CD4-positive, alpha-beta T cell (primary cell): ENCODE measurements around the gene GPR137B. TPM values are rescaled to one million over a fixed set of nuclear protein-coding genes. Genes with fewer than 3 reads are reported as not detected.
"Not testable (repeated sequence)": the region's sequence is repeated elsewhere in the genome, so short reads cannot be mapped to it uniquely, and the experiment has no call there.

Experiments used
- ATAC-seq: fragments of 200-7000 bp; cut with Tn5 transposase; one replicate; pipeline ENCODE4 v1.10.0; 2022; ENCODE audit warnings: mild to moderate bottlenecking; ENCODE audit not compliant: poor library complexity
- CTCF ChIA-PET: fragments of 350-600 bp; sonication (Branson Sonifier 250); formaldehyde crosslinking; loops from one replicate; lab custom pipeline; 2021; ENCODE audit warnings: antibody characterized with exemption, inconsistent platforms; lab: Charles Lee
- POLR2A ChIA-PET: fragments of 350-600 bp; sonication (Branson Sonifier 250); formaldehyde crosslinking; loops from one replicate; lab custom pipeline; 2021; ENCODE audit warnings: antibody characterized with exemption, inconsistent platforms; lab: Charles Lee
- DNase-seq, 14 experiments: peaks; one replicate each; pipeline ENCODE4 v3.0.0-alpha.2; 2013 to 2020; ENCODE audit warnings: mixed read lengths in 2 of 14
- H3K27ac ChIP-seq, 2 donors: one replicate each; pipeline versions ENCODE4 v1.5.1 to v1.7.0; 2013; ENCODE audit warnings: low read length in 2 of 2, low read depth in 1 of 2, mild to moderate bottlenecking in 1 of 2
- H3K27me3 ChIP-seq, 2 experiments: 1 replicate in 1 of 2; 2 replicates in 1 of 2; pipeline versions ENCODE4 v1.6.1 to v1.7.0; 2013; ENCODE audit warnings: low read length in 2 of 2, control low read depth in 1 of 2, mild to moderate bottlenecking in 1 of 2, moderate library complexity in 1 of 2; ENCODE audit not compliant: insufficient read depth in 2 of 2, control insufficient read depth in 1 of 2
- H3K36me3 ChIP-seq: one replicate; pipeline ENCODE4 v1.6.1; 2013; ENCODE audit warnings: low read length, control low read depth; ENCODE audit not compliant: insufficient read depth
- H3K4me1 ChIP-seq: one replicate; pipeline ENCODE4 v1.6.1; 2013; ENCODE audit warnings: low read length, control low read depth; ENCODE audit not compliant: insufficient read depth
- H3K4me3 ChIP-seq: one replicate; pipeline ENCODE4 v1.5.1; 2013; ENCODE audit warnings: mild to moderate bottlenecking, low read length, moderate library complexity
- H3K9me3 ChIP-seq, 2 experiments: 1 replicate in 1 of 2; 2 replicates in 1 of 2; pipeline versions ENCODE4 v1.6.1 to v1.7.0; 2013; ENCODE audit warnings: low read length in 2 of 2, mild to moderate bottlenecking in 2 of 2, control low read depth in 1 of 2, moderate library complexity in 1 of 2; ENCODE audit not compliant: control insufficient read depth in 1 of 2, insufficient read depth in 1 of 2
- H3K27ac Mint-ChIP-seq: one replicate; pipeline ENCODE4 v1.8.0; 2020; ENCODE audit warnings: mixed read lengths
- H3K27me3 Mint-ChIP-seq: one replicate; pipeline ENCODE4 v1.8.0; 2021; ENCODE audit warnings: mixed read lengths
- H3K36me3 Mint-ChIP-seq: one replicate; pipeline ENCODE4 v1.8.0; 2021; ENCODE audit warnings: low read depth, mixed read lengths
- H3K4me1 Mint-ChIP-seq: one replicate; pipeline ENCODE4 v1.8.0; 2021; ENCODE audit warnings: low read depth, mixed read lengths
- H3K4me3 Mint-ChIP-seq: one replicate; pipeline ENCODE4 v1.8.0; 2020; ENCODE audit warnings: mild to moderate bottlenecking, mixed read lengths
- H3K9me3 Mint-ChIP-seq: one replicate; pipeline ENCODE4 v1.8.0; 2020; ENCODE audit warnings: mixed read lengths
- CTCF ChIP-seq: fragments of 200-600 bp; IDR thresholded peaks from one replicate; pipeline ENCODE4 v1.8.0; 2022; ENCODE audit warnings: antibody characterized with exemption, mild to moderate bottlenecking
- intact Hi-C, 2 experiments: fragments of 100-400 bp; cut with DNase I in 1 of 2; cut with micrococcal nuclease in 1 of 2; formaldehyde crosslinking; loops; one replicate each; pipeline versions ENCODE4 v1.15.1 to v1.9.0; 2023 to 2025; cut with DNase I, micrococcal nuclease
- total RNA-seq, 174 experiments: library from RNA in 2 of 174; stranded (reverse) in 2 of 174; gene quantifications; one replicate each; pipeline ENCODE4 v1.2.3 and lab custom pipeline; 2021 to 2026

Gene GPR137B
- total RNA-seq, 2 experiments from 2014 or later: 6.3 to 7.4 TPM

GRCh38 chr1:236185687-236186086, 43.3 kb downstream of the GPR137B start:
- no peaks in the 10 kb centered on the region for H3K27me3 ChIP-seq
- no peaks in the 10 kb centered on the region for H3K4me1 ChIP-seq
- no peaks in the 10 kb centered on the region for H3K27me3 Mint-ChIP-seq
- ChIA-PET CTCF (no interaction called here), POLR2A (no interaction called here)
- intact Hi-C loops: no loop called here
- no peak overlapping the region for H3K4me3 ChIP-seq
- H3K9me3 Mint-ChIP-seq: peaks cover 10% of the 10 kb centered on the region
- ATAC-seq (no peak), DNase-seq (no peak)
- no peaks in the 10 kb centered on the region for H3K9me3 ChIP-seq
- H3K4me1 Mint-ChIP-seq: no peaks in the 10 kb centered on the region
- no peak overlapping the region for H3K4me3 Mint-ChIP-seq
- TF ChIP-seq CTCF: no peak
- no peak overlapping the region for H3K27ac ChIP-seq
- H3K36me3 Mint-ChIP-seq: peaks cover 90% of the 10 kb centered on the region
- H3K36me3 ChIP-seq: no peaks in the 10 kb centered on the region
- no peak overlapping the region for H3K27ac Mint-ChIP-seq

GRCh38 chr1:236186471-236186870, 44.1 kb downstream of the GPR137B start:
- H3K27me3 ChIP-seq, H3K36me3 ChIP-seq, ATAC-seq, intact Hi-C loops, POLR2A ChIA-PET, H3K9me3 ChIP-seq, H3K4me1 Mint-ChIP-seq, H3K27ac ChIP-seq, H3K4me3 Mint-ChIP-seq, CTCF ChIA-PET, H3K27me3 Mint-ChIP-seq, DNase-seq, H3K4me1 ChIP-seq, H3K4me3 ChIP-seq, H3K27ac Mint-ChIP-seq: not testable (repeated sequence)
- peaks cover 10% of the 10 kb centered on the region for H3K9me3 Mint-ChIP-seq
- peaks cover 95% of the 10 kb centered on the region for H3K36me3 Mint-ChIP-seq

DNA sequence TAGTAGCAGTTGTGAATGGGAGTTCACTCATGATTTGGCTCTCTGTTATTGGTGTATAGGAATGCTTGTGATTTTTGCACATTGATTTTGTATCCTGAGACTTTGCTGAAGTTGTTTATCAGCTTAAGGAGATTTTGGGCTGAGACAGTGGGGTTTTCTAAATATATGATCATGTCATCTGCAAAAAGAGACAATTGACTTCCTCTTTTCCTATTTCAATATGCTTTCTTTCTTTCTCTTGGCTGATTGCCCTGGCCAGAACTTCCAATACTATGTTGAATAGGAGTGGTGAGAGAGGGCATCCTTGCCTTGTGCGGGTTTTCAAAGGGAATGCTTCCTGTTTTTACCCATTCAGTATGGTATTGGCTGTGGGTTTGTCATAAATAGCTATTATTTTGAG, 45.7 kb downstream of the GPR137B start:
- H3K27ac Mint-ChIP-seq, H3K36me3 ChIP-seq, POLR2A ChIA-PET, H3K4me3 Mint-ChIP-seq, CTCF ChIA-PET, DNase-seq, H3K27me3 Mint-ChIP-seq, H3K4me1 ChIP-seq, ATAC-seq, H3K27me3 ChIP-seq, H3K27ac ChIP-seq, intact Hi-C loops, H3K4me3 ChIP-seq, H3K4me1 Mint-ChIP-seq: not testable (repeated sequence)
- H3K9me3 ChIP-seq: peaks cover 0 to 15% of the 10 kb centered on the region in 2 experiments
- Mint-ChIP-seq H3K9me3 (peaks cover 10% of the 10 kb centered on the region), H3K36me3 (peaks cover 95% of the 10 kb centered on the region)

DNA sequence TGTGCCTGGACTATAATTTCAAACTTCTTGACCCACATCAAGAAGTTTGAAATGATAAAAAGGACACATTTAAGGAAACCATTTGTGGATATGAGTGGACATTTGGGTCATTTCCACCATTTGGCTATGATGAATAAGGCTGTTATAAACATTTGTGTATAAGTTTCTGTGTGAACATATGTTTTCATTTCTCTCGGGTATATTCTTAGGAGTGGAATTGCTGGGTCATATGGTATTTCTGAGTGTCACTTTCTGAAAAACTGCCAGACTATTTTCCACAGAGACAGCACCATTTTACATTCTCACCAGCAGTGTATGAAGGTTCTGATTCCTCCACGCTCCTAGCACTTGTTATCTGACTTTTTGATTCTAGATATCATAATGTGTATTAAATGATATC, 50.8 kb downstream of the GPR137B start:
- no peaks in the 10 kb centered on the region for H3K4me1 Mint-ChIP-seq
- H3K4me3 Mint-ChIP-seq: no peak overlapping the region
- Histone ChIP-seq H3K27ac (no peak overlapping the region), H3K4me3 (no peak overlapping the region), H3K4me1 (no peaks in the 10 kb centered on the region), H3K27me3 (no peaks in the 10 kb centered on the region), H3K36me3 (peaks cover 4% of the 10 kb centered on the region), H3K9me3 (peaks cover 24 to 26% of the 10 kb centered on the region in 2 experiments)
- peaks cover 36% of the 10 kb centered on the region for H3K9me3 Mint-ChIP-seq
- no peak overlapping the region for H3K27ac Mint-ChIP-seq
- ATAC-seq: no peak
- H3K27me3 Mint-ChIP-seq: no peaks in the 10 kb centered on the region
- peaks cover 92% of the 10 kb centered on the region for H3K36me3 Mint-ChIP-seq
- ChIA-PET POLR2A (no interaction called here), CTCF (no interaction called here)
- no peak for TF ChIP-seq CTCF
- no peak for DNase-seq
- intact Hi-C loops: no loop called here
